ENCODE results near the gene ADAP1. TPM values are rescaled to one million over a fixed set of nuclear protein-coding genes. Genes with fewer than 3 reads are reported as not detected.
A peak's percentile ranks its signal among the peaks of the same experiment; 100 is the strongest.

Gene ADAP1
- total and polyA plus RNA-seq, 2 of the 13 experiments (the other 11 are each of a cell fraction or from before 2014, with no cell fraction given) = 10.5 to 24.6 TPM

GRCh38 chr7:926061-927030, 28.1 kb downstream of the ADAP1 start:
- ATAC-seq (peak; percentile 83), DNase-seq (ENCODE audit: low spot score) (peak; percentile 91), FAIRE-seq (peak; percentile 86)
- in situ Hi-C loops (cut with HindIII; ENCODE audit: extremely low pct_ligation_motif_present, low pct_unique_long_range_greater_than_20kb) (no loop called here), intact Hi-C loops (cut with micrococcal nuclease; ENCODE audit: unreplicated experiment) (no loop called here)
- 21% methylated on average over 7 of the region's 47 CpGs for WGBS (ENCODE audit: low lambda C conversion rate)
- H3K9ac ChIP-seq (ENCODE audit: insufficient read depth, low read depth, low read length) = peak overlapping the region; percentile 75
- no peaks in the 10 kb centered on the region for H3K79me2 ChIP-seq (ENCODE audit: insufficient read depth, low read length)
- peak overlapping the region; percentile 67 for H3K27ac ChIP-seq (ENCODE audit: extremely low read length, insufficient read depth, low read length)
- no peak overlapping the region for H2AFZ ChIP-seq (ENCODE audit: low read length)
- peak overlapping the region; percentile 55 to 72 (median 57) for H3K4me3 ChIP-seq (replicated peaks in 1 of 3; ENCODE audit: insufficient read depth in 1 of 3, low read depth in 2 of 3, low read length in 3 of 3)
- no peaks in the 10 kb centered on the region for H3K27me3 ChIP-seq (ENCODE audit: control insufficient read depth in 1 of 2, insufficient read depth in 2 of 2, low read length in 2 of 2)
- BruUV-seq (replicated peaks) = no TSS peak
- ChIA-PET POLR2A (interaction anchor here (0.7 to 4.2 kb wide), 8 partner anchors 14 to 230 kb away, joined by 3 to 28 read pairs (median 8); partner anchors contain the start of genes ADAP1 and CYP2W1), CTCF (ENCODE audit: low intra/inter-chr PET ratio, low total read pairs) (no interaction called here)
- H3K4me1 ChIP-seq (ENCODE audit: insufficient read depth, low read length) = peaks cover 73% of the 10 kb centered on the region
- H4K20me1 ChIP-seq (ENCODE audit: insufficient read depth, low read length) = no peaks in the 10 kb centered on the region
- H3K9me3 ChIP-seq (ENCODE audit: low read length) = no peaks in the 10 kb centered on the region
- no peaks in the 10 kb centered on the region for H3K36me3 ChIP-seq (replicated peaks in 1 of 2; ENCODE audit: control insufficient read depth in 1 of 2, insufficient read depth in 2 of 2, low read length in 2 of 2)
- peak overlapping the region; percentile 90 for H3K4me2 ChIP-seq (ENCODE audit: low read depth, low read length)
- TF ChIP-seq ETV5 (CRISPR knock-in tag; IDR thresholded peaks at IDR 0.05; ENCODE audit: borderline replicate concordance) = peak; percentile 76
- peak; percentile 87 for TF ChIP-seq SP5 (CRISPR knock-in tag; IDR thresholded peaks at IDR 0.05; ENCODE audit: borderline replicate concordance, low read depth)
- peak; percentile 91 for TF ChIP-seq ZBTB34 (CRISPR knock-in tag; IDR thresholded peaks at IDR 0.05)
- TF ChIP-seq ZBTB10 (CRISPR knock-in tag; IDR thresholded peaks at IDR 0.05; ENCODE audit: borderline replicate concordance) = peak; percentile 74; the same call in 1 of the 2 replicates
- TF ChIP-seq ZNF687 (CRISPR knock-in tag; IDR thresholded peaks at IDR 0.05) = peak; percentile 66
- TF ChIP-seq SETDB1 (CRISPR knock-in tag; IDR thresholded peaks at IDR 0.05; ENCODE audit: borderline replicate concordance) = no peak
- peak; percentile 85 for TF ChIP-seq CSRNP1 (CRISPR knock-in tag; IDR thresholded peaks at IDR 0.05)
- TF ChIP-seq ZNF136 (CRISPR knock-in tag; IDR thresholded peaks at IDR 0.05; ENCODE audit: low read depth) = no peak
- TF ChIP-seq ZNF550 (CRISPR knock-in tag; IDR thresholded peaks at IDR 0.05; ENCODE audit: borderline replicate concordance) = no peak
- TF ChIP-seq NR2F6 (IDR thresholded peaks at IDR 0.05) = peak; percentile 91
- peak; percentile 92 for TF ChIP-seq NR2F6 (CRISPR knock-in tag; IDR thresholded peaks at IDR 0.05)
- peak; percentile 93 for TF ChIP-seq REPIN1 (CRISPR knock-in tag; IDR thresholded peaks at IDR 0.05; ENCODE audit: borderline replicate concordance, low read depth)
